Measurements from ENCODE around the gene CPPED1.

DNA sequence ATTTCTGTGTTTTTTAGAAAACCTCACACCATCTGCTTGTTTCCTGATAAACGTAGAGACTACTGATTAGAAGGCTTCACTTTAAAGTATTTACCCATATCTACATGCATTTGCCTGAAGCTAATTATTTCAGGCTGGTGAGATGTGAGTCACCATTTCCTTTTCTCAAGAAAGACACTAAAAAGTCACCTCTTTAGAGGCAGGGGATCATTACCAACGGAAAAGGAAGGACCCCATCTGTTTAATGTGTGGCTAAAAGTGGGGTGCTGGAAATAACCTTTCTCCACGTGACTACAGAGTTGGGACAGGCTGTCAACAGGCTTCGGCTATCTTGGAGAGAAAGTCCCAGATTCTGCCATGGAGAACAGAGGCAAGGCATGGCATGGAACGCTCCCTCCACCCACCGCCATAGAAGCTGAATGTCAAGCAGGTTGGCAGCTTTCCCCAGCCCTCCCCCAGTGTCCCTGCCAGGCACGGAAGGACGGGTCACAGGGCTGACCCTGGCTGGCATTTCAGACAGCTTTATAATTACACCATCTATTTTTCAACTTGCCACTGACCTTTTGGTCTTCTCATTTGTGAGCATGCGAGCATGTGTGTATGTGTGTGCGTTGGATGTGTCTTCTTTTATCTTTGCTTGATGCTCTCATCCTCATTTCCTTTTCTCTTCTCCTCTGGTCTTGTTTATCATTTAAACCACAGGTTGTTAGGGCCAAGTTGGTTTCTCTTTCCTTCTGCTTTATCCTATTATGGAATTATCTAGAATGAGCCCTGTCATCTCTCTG, 157.0 kb downstream of the CPPED1 start:
- TF ChIP-seq, protein P1, sequence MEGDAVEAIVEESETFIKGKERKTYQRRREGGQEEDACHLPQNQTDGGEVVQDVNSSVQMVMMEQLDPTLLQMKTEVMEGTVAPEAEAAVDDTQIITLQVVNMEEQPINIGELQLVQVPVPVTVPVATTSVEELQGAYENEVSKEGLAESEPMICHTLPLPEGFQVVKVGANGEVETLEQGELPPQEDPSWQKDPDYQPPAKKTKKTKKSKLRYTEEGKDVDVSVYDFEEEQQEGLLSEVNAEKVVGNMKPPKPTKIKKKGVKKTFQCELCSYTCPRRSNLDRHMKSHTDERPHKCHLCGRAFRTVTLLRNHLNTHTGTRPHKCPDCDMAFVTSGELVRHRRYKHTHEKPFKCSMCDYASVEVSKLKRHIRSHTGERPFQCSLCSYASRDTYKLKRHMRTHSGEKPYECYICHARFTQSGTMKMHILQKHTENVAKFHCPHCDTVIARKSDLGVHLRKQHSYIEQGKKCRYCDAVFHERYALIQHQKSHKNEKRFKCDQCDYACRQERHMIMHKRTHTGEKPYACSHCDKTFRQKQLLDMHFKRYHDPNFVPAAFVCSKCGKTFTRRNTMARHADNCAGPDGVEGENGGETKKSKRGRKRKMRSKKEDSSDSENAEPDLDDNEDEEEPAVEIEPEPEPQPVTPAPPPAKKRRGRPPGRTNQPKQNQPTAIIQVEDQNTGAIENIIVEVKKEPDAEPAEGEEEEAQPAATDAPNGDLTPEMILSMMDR (IDR thresholded peaks at IDR 0.05), result no peak
- TF ChIP-seq POLR2AphosphoS5 (IDR thresholded peaks at IDR 0.05) (no peak), POLR2A (IDR thresholded peaks at IDR 0.05) (no peak)

Data from sigmoid colon (tissue), 4 donors.